SIG-M5 (cell line): ENCODE measurements around the gene SLC25A26.

Experiments
- DNase-seq: peaks from one replicate; lab custom pipeline; 2025; lab: John Stamatoyannopoulos, UW

Gene SLC25A26

GRCh38 chr3:66227051-66227450 is 6.2 kb downstream of the SLC25A26 start:
- no peak for DNase-seq

GRCh38 chr3:66227915-66228314 is 7.1 kb downstream of the SLC25A26 start:
- DNase-seq, result no peak

- no peak for DNase-seq
Measured at GRCh38 chr3:66228707-66229106, 7.9 kb downstream of the SLC25A26 start.

DNA sequence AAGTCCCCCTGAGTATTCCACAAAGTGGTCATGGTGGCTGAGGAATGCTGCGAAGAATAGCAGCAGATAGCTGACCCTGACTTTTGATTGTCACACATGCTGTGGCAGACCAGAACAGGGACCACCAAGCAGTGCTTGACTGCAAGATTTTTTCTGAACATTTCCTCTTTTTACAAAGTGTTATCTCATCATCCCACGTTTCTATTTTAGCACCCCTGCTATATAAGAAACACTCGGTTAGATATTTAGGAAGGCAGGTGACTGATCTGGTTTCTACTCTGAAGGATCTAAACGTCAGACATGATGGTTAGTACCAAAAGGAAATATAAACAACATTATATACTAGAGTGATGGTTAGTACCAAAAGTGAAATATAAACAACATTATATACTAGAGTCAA is 9.1 kb downstream of the SLC25A26 start:
- no peak for DNase-seq

- DNase-seq, result no peak
Measured at GRCh38 chr3:66233033-66233432, 12.2 kb downstream of the SLC25A26 start.

DNA sequence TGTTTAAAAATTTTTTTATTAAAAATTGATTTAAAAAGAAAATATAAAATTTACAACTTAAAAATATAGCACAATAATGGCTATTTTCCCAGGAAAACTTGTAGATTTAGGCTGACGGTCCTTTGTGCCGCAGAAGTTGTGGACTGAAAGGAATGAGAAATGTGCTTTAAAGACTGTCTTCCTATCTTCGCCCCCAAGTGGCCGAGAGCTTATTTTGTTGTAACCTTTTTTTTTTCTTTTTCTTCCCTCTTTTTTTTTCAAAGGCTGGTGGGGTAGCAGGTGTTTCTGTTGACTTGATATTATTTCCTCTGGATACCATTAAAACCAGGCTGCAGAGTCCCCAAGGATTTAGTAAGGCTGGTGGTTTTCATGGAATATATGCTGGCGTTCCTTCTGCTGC is 15.5 kb downstream of the SLC25A26 start:
- no peak for DNase-seq

DNA sequence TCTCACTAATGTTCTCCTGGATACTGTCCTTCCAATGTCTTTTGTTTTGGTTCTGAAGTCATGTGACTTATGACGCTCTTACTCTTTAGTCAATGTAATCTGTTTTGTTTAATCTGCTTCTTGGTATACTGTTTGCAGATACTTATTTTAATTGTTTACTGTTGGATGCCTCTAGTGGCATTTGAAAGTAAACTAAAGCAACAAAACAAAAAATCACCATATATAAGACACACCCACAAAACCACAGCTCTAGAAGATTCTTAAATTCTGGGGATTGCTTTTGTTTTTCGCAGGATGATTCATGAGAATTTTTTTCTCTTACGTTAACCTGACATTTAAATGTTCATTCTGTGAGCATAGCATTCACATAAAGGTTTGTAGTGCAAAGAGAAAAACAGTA is 16.8 kb downstream of the SLC25A26 start:
- DNase-seq, result no peak

- DNase-seq, result no peak
Measured at GRCh38 chr3:66239513-66240123, 18.8 kb downstream of the SLC25A26 start.

GRCh38 chr3:66241466-66241865 is 20.7 kb downstream of the SLC25A26 start:
- no peak for DNase-seq

DNA sequence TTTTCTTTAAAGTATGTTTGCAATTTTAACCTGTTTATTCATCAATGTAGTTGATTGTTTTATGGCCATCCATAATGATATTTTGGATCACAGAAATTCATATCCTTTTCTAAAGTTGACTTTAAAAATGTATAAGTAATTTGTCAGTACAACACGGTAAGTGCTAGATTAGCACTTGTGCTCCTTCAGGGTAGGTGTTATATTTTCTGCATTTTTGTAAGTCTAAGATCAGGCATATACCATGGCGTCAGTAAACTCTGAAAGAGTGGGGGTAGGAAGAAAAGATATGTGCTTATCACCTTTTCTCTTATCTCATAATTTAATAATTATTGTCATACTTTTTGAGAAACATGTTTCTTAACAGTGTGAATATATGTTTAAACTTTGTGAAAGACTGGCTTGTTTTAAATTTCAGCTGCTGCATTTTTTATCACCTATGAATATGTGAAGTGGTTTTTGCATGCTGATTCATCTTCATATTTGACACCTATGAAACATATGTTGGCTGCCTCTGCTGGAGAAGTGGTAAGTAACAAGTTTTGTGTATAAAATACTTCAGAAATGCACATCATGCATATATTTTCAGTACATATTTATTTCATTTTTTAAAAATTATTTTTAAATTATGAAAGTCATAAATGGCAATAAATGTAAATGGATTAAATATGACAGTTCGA is 22.1 kb downstream of the SLC25A26 start:
- DNase-seq, result no peak

DNA sequence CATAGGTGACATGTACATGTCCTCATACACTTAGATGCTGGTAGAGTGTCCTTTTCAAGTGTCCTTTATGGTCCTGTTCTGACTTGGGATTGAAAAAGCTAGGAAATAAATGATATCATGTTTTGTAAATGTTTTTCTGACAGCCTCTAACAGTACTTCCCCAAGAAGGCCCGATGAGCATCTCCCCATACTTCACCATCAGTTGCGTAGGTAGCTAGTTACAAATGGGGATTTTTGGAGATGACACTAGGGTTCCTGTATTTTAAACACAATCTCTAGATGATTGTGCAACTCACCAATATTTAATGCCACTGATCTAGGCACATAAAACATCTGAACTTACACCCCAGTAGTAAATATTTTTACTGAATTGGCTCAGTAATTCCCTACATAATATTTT is 27.8 kb downstream of the SLC25A26 start:
- DNase-seq, result no peak

GRCh38 chr3:66253790-66254620 is 33.2 kb downstream of the SLC25A26 start:
- DNase-seq, result no peak

- no peak for DNase-seq
Measured at GRCh38 chr3:66255865-66256264, 35.1 kb downstream of the SLC25A26 start.

- DNase-seq, result no peak
Measured at GRCh38 chr3:66256806-66257205, 36.0 kb downstream of the SLC25A26 start.

DNA sequence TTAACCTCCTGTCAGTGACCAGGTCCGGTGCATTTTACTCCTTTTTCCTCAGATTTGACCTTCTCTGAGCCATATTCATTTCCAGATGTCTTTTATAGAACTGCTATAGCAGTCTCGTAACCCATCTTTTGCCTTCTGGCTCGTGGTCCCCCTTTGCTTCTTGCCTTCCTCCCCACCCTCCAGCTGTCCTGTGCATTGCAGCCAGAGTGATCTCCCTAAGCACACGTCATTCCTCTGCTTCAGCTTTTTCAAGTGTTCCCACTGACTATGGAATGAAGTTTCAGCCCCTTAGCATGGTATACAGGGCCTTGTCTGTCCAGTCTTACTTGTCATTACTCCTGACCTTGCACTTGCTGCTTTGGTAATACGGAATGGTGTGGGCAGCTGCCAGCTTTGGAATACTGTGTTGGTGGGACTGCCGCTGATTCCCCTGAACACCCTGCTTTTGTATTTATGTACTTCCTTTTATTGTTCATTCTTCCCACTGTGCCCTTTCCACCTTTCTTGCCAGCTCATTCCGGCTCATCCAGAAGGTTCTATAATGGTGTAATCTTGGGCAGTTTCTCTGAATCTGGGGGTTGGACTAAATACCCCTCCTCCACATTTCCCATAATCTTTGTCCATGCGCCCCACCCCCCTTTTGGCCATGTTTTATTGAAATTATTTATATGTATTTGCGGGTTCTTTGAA is 38.9 kb downstream of the SLC25A26 start:
- DNase-seq, result no peak

- no peak for DNase-seq
Measured at GRCh38 chr3:66260431-66260830, 39.6 kb downstream of the SLC25A26 start.

DNA sequence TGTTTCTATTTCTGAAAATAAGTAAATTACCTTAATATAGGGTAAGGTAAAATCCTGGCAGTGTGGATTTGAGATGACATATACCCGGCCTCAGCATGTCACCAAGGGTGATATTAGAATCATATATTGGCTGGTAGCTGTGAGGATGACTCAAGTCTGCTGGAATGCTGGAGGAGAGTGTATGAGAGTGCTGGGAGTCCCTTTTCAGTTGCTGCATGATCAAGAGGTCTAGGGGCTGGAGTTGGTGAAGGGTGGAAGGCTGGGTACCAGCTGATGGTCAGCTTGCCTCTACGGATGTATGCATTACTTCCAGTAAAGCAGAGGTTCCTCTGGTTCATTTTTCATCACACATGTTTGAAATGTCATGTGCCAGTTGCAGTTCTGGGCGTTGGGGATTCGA is 40.6 kb downstream of the SLC25A26 start:
- no peak for DNase-seq

- no peak for DNase-seq
Measured at GRCh38 chr3:66265649-66266048, 44.8 kb downstream of the SLC25A26 start.

DNA sequence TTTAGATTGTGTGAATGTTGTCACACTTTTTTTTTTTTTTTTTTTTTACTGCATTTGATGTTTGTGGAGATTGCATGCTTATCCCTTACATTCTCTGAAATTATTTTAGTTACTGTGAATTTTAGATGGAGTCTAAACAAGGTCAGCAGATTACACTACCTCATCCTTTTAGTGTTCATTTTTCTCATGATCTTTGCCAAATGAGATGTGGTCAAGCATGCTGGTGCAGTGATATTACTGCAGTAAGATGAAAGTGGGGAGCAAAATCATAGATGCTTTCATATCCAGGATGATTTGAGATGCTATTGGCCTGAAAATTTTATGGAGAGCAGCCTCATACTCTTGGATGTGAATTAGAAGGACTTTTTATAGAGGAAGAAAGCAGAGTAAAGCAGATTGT is 45.8 kb downstream of the SLC25A26 start:
- DNase-seq, result no peak

DNA sequence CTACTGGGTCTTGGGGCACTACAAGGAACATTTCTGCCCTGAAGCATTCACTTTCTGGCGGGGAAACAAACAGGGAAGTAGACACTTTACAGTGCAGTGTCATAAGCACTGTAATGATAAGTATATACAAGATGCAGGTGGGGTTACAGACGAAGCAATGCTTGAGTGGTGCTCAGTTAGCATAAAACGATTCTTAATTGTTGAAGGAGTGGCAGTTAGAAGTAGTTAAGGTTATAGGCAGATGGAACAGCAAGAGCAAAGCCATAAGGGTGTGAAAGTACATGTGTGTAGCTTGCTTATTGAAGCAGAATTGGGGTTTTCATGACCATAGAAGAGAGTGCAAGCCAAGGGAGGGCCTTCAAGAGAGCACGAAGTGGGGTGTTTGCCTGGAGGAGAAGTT is 46.2 kb downstream of the SLC25A26 start:
- no peak for DNase-seq

- no peak for DNase-seq
Measured at GRCh38 chr3:66267906-66268305, 47.1 kb downstream of the SLC25A26 start.

DNA sequence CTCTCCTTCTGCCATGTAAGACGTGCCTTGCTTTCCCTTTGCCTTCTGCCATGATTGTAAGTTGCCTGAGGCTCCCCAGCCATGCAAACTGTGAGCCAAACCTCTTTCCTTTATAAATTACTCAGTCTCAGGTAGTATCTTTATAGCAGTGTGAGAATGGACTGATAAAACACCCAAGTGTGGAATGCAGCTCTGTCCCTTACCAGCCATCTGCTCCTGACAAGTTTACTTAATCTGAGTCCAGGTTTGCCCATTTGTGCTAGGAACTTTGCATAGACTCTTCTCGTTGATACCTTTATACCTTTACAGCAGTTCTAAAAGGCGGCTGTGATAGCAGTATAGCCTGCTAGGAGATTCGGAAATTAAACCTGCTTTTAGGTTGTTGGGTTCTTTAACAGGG is 48.1 kb downstream of the SLC25A26 start:
- no peak for DNase-seq

DNA sequence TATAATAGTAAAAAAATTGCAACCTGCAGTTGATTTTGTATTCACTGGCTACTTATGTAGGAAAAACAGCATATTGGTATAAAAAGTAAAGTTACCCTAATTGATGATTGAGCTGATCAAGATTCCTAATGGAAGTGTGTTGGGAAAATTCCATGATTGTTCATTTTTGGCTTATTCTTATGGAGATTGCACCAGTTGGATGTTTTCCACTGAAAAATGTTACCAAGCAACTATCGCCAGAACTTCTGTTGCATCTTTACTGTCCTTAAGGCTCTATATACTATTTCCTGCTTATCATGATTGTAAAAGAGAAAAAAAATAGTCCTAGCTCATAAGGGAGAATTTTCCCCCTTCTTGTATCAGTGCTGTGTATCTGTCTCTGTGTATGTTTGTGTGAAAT is 48.6 kb downstream of the SLC25A26 start:
- no peak for DNase-seq
